Upper lobe of left lung (tissue), 6 donors: Measurements from ENCODE around the gene MOSMO. TPM values are rescaled to one million over a fixed set of nuclear protein-coding genes. Genes with fewer than 3 reads are reported as not detected.

Experiments used
- ATAC-seq, 2 donors: fragments of 200-7000 bp; cut with Tn5 transposase; one replicate each; pipeline ENCODE4 v1.9.1; 2022; ENCODE audit warnings: mild to moderate bottlenecking in 2 of 2, moderate library complexity in 2 of 2; ENCODE audit not compliant: low FRiP score in 2 of 2
- DNase-seq, 2 donors: peaks; one replicate each; pipeline ENCODE4 v3.0.0-alpha.2; 2019 to 2020
- H3K27ac ChIP-seq, 4 donors: fragments of 200-600 bp; sonication (generic); one replicate each; pipeline ENCODE4 v1.5.1; 2016 to 2019
- H3K27me3 ChIP-seq, 4 donors: fragments of 200-600 bp; sonication (generic); one replicate each; pipeline ENCODE4 v1.5.1; 2017 to 2019
- H3K36me3 ChIP-seq, 4 donors: fragments of 200-600 bp; sonication (generic); one replicate each; pipeline ENCODE4 v1.5.1; 2016 to 2019
- H3K4me1 ChIP-seq, 4 donors: fragments of 200-600 bp; sonication (generic); one replicate each; pipeline ENCODE4 v1.5.1; 2018 to 2019
- H3K4me3 ChIP-seq, 4 donors: fragments of 200-600 bp; sonication (generic); one replicate each; pipeline ENCODE4 v1.5.1; 2017 to 2019; ENCODE audit warnings: mild to moderate bottlenecking in 2 of 4, moderate library complexity in 1 of 4
- H3K9me3 ChIP-seq, 4 donors: fragments of 200-600 bp; sonication (generic); one replicate each; pipeline ENCODE4 v1.5.1; 2018 to 2019
- CTCF ChIP-seq, 6 experiments: fragments of 450-650 bp in 4 of 6; fragments of 200-600 bp in 2 of 6; sonication (generic) in 2 of 6; IDR thresholded peaks; one replicate each; pipeline ENCODE4 v1.5.1; 2016 to 2019; ENCODE audit warnings: antibody characterized with exemption in 6 of 6
- EP300 ChIP-seq, 4 donors: sonication (generic); formaldehyde crosslinking; IDR thresholded peaks; one replicate each; pipeline ENCODE4 v1.5.1; 2017; ENCODE audit warnings: antibody characterized with exemption in 4 of 4, control low read depth in 2 of 4
- POLR2A ChIP-seq, 4 donors: fragments of 450-650 bp; IDR thresholded peaks; one replicate each; pipeline ENCODE4 v1.5.1; 2016 to 2017; ENCODE audit warnings: antibody characterized with exemption in 4 of 4, mild to moderate bottlenecking in 2 of 4
- POLR2AphosphoS5 ChIP-seq, 2 donors: sonication (generic); formaldehyde crosslinking; IDR thresholded peaks; one replicate each; pipeline ENCODE4 v1.5.1; 2017; ENCODE audit warnings: antibody characterized with exemption in 2 of 2
- WGBS, 2 donors: methylation state at CpG; one replicate each; pipeline ENCODE4 v1.1.5; 2017 to 2018; 5-methylcytosine and 5-hydroxymethylcytosine counted together
- total RNA-seq, 6 donors: library from RNA; depleted of rRNA in 4 of 6; stranded (reverse); fragments of >200 nt in 4 of 6; gene quantifications; one replicate each; pipeline versions ENCODE4 v1.1.0 to v1.2.1, GENCODE V29; 2016 to 2021
- donor health status: DM: no; HTN: no; CAD: no; lungs with moderate emphysema.
- donor health status: DM: no; HTN: yes; CAD: no; lungs with severe emphysema.

MOSMO gene
- total RNA-seq, 6 donors from 2014 or later = 10.8 to 24.6 (median 15.9) TPM

DNA sequence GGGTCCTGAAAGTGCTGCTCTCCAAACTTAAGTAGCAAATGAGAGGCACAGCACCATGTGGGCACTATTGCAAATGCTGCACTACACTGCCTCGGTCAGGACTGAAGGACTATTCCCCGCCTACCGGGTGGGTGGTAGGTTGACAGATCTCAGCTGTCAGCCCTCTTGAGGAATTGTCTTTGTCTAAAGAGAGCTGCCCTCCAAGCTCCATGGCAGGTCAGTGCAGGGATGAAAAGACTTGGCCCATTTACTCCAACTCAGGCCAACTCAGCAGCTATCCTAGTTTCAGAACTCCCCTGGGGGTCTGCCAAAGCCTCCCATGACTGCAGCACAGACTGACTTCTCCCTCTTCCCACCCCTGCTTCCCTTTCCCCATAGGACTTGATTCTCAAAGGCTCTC lies 3.6 kb upstream of the MOSMO start:
- Histone ChIP-seq H3K9me3 (no peaks in the 10 kb centered on the region), H3K4me1 (peaks cover 18 to 29% (median 21%) of the 10 kb centered on the region in 4 donors)

DNA sequence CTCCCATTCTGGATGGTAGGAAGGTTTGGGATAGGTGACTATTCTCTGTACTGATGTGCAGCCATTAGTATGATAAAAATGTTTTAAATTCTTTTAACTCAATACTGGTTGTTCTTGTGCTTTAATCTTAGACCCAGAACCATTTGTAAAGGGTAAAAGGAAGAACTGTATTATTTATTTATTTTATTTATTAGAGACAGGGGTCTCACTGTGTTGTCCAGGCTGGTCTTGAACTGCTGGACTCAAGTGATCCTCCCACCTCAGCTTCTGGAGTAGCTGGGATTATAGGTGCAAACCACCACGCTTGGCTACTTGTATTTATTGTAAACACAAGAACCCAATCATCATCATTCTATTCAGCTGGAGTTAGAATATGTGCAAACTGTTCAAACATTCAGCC lies 2.2 kb upstream of the MOSMO start:
- WGBS, 2 donors = 83 to 92% methylated on average over 1 of the region's 1 CpG

More for the DNA sequence above, 3.6 kb upstream of the MOSMO start:
- Histone ChIP-seq H3K4me3 (no peak overlapping the region), H3K36me3 (no peaks in the 10 kb centered on the region), H3K27me3 (no peaks in the 10 kb centered on the region), H3K27ac (no peak overlapping the region)
- WGBS, 2 donors = 60 to 74% methylated on average over 1 to 3 of the region's 3 CpGs
- TF ChIP-seq EP300 (IDR thresholded peaks at IDR 0.05) (no peak), POLR2AphosphoS5 (IDR thresholded peaks at IDR 0.05) (no peak), CTCF (IDR thresholded peaks at IDR 0.05) (no peak), POLR2A (IDR thresholded peaks at IDR 0.05) (no peak)
- DNase-seq (no peak), ATAC-seq (no peak)

DNA sequence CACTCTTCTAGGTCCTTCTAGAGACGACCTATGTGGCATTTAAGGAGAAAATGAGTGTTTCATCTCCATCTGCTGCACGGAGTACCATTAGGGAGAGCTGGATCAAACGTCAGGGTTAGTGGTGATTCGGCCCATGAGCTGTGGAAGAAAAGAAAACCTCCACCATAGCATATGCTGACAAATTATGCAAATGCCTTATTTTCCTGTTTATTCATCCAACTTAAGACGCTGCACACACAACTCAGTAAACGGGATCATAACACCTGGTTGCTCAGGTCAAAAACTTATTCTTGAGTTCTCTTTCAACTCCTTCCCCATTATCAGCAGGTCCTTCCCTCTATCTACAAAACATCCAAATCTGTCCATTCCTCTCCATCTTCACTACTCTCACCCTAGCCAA lies 1.3 kb upstream of the MOSMO start:
- DNase-seq (no peak), ATAC-seq (no peak)
- H3K36me3 ChIP-seq = no peaks in the 10 kb centered on the region
- no peaks in the 10 kb centered on the region for H3K9me3 ChIP-seq
- 64 to 70% methylated on average over 6 of the region's 6 CpGs for WGBS, 2 donors
- peak overlapping the region in 1 of 4 donors; percentile 91 for H3K27ac ChIP-seq
- peaks cover 17 to 26% (median 19%) of the 10 kb centered on the region in 4 donors for H3K4me1 ChIP-seq
- TF ChIP-seq CTCF (IDR thresholded peaks at IDR 0.05) (no peak), POLR2A (IDR thresholded peaks at IDR 0.05) (no peak), POLR2AphosphoS5 (IDR thresholded peaks at IDR 0.05) (no peak), EP300 (IDR thresholded peaks at IDR 0.05) (no peak)
- no peaks in the 10 kb centered on the region for H3K27me3 ChIP-seq
- no peak overlapping the region for H3K4me3 ChIP-seq

More for the DNA sequence above, 2.2 kb upstream of the MOSMO start:
- no peaks in the 10 kb centered on the region for H3K9me3 ChIP-seq
- TF ChIP-seq POLR2A (IDR thresholded peaks at IDR 0.05) = no peak
- no peak for TF ChIP-seq EP300 (IDR thresholded peaks at IDR 0.05)
- no peak for TF ChIP-seq CTCF (IDR thresholded peaks at IDR 0.05)
- no peak for TF ChIP-seq POLR2AphosphoS5 (IDR thresholded peaks at IDR 0.05)
- peaks cover 23 to 29% (median 26%) of the 10 kb centered on the region in 4 donors for H3K4me1 ChIP-seq
- no peaks in the 10 kb centered on the region for H3K36me3 ChIP-seq
- DNase-seq (no peak), ATAC-seq (no peak)
- H3K27me3 ChIP-seq = no peaks in the 10 kb centered on the region
- no peak overlapping the region for H3K27ac ChIP-seq
- H3K4me3 ChIP-seq = no peak overlapping the region

GRCh38 chr16:22007159-22007508 lies 777 bp upstream of the MOSMO start:
- ATAC-seq (no peak), DNase-seq (no peak)
- Histone ChIP-seq H3K4me3 (peak overlapping the region; percentile 73 to 92 (median 86)), H3K27ac (peak overlapping the region in 3 of 4 donors; percentile 84 to 91 (median 89)), H3K9me3 (no peaks in the 10 kb centered on the region), H3K27me3 (no peaks in the 10 kb centered on the region), H3K4me1 (peaks cover 17 to 26% (median 19%) of the 10 kb centered on the region in 4 donors), H3K36me3 (no peaks in the 10 kb centered on the region)
- TF ChIP-seq EP300 (IDR thresholded peaks at IDR 0.05) (no peak), POLR2A (IDR thresholded peaks at IDR 0.05) (no peak), POLR2AphosphoS5 (IDR thresholded peaks at IDR 0.05) (no peak), CTCF (IDR thresholded peaks at IDR 0.05) (no peak)
- 15 to 19% methylated on average over 8 of the region's 8 CpGs for WGBS, 2 donors
